ENCODE measurements around the gene ASCL4. TPM values are rescaled to one million over a fixed set of nuclear protein-coding genes. Genes with fewer than 3 reads are reported as not detected.
A peak's percentile ranks its signal among the peaks of the same experiment; 100 is the strongest.

The ASCL4 gene
- total and polyA plus RNA-seq, 2 experiments from 2014 or later = not detected

DNA sequence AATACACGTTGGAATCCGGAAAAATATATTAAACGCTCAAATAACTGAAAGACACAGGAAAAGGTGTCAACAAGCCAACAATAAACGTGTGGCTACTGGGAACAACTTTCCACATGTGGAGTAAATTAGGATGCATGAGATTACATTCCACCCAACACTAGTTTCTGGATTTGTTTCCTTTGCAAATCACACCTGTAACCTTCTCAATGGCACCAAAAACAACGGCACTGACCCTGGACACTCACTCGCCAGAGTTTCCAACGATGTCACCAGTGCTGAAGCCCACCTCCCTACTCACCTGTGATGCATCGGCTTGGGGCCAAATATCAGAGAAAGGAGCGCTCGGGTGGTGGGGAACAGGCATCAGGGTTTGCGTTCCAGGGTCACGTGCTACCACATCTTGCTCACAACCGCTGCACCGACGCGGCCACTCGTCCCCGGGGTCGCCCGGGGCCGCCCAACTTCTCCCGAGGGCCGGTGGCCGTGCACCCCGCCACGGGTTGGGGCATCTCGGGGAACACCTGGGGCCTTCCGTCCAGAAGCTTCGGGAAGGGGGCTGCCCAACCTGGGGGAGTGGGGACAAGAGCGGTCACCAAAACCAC is 14.2 kb upstream of the ASCL4 start:
- Mint-ChIP-seq H3K4me1 (peaks cover 15% of the 10 kb centered on the region; the same call in 2 of the 3 replicates), H3K9me3 (no peaks in the 10 kb centered on the region), H3K36me3 (ENCODE audit: low read depth) (peaks cover 12% of the 10 kb centered on the region), H3K4me3 (peak overlapping the region; percentile 92), H3K27me3 (ENCODE audit: insufficient read depth, low read depth, poor library complexity) (peaks cover 13% of the 10 kb centered on the region), H3K27ac (peak overlapping the region; percentile 88)
- Histone ChIP-seq H3K79me2 (replicated peaks; ENCODE audit: insufficient read depth) (peaks cover 33% of the 10 kb centered on the region), H3K27me3 (ENCODE audit: insufficient read depth) (no peaks in the 10 kb centered on the region), H3K4me1 (ENCODE audit: insufficient read depth) (peaks cover 13% of the 10 kb centered on the region), H3K4me3 (peak overlapping the region; percentile 81), H4K20me1 (replicated peaks; ENCODE audit: insufficient read depth) (peaks cover 14% of the 10 kb centered on the region), H2AFZ (peak overlapping the region; percentile 48), H3K9me2 (ENCODE audit: insufficient read depth) (no peaks in the 10 kb centered on the region), H3K36me3 (ENCODE audit: insufficient read depth) (peaks cover 17% of the 10 kb centered on the region), H3K27ac (ENCODE audit: low read depth) (peak overlapping the region; percentile 73; the same call in 1 of the 2 replicates), H3K4me2 (peak overlapping the region; percentile 82), H3F3A (replicated peaks; ENCODE audit: low read depth) (no peaks in the 10 kb centered on the region)
- TF ChIP-seq REST (IDR thresholded peaks at IDR 0.05; ENCODE audit: unreplicated experiment) (no peak), JUNB (IDR thresholded peaks at IDR 0.05; ENCODE audit: unreplicated experiment) (no peak), ZNF462 (CRISPR knock-in tag; IDR thresholded peaks at IDR 0.05) (no peak), ZNF114 (CRISPR knock-in tag; IDR thresholded peaks at IDR 0.05) (no peak), NANOG (IDR thresholded peaks at IDR 0.05; ENCODE audit: borderline replicate concordance) (no peak), ZNF331 (CRISPR knock-in tag; IDR thresholded peaks at IDR 0.05; ENCODE audit: low read depth) (no peak), EZH2 (IDR thresholded peaks at IDR 0.05; ENCODE audit: low read depth, unreplicated experiment) (no peak), CTCF (conservative IDR thresholded peaks at IDR 0.05; ENCODE audit: low read depth in 2 of 2) (no peak), EZH2phosphoT487 (IDR thresholded peaks at IDR 0.05; ENCODE audit: unreplicated experiment) (no peak), CREB1 (CRISPR knock-in tag; IDR thresholded peaks at IDR 0.05; ENCODE audit: low read depth) (no peak), STAT1 (IDR thresholded peaks at IDR 0.05; ENCODE audit: unreplicated experiment) (no peak), POLR2AphosphoS5 (IDR thresholded peaks at IDR 0.05; ENCODE audit: low read depth) (no peak)
- TF ChIP-seq, protein P1, sequence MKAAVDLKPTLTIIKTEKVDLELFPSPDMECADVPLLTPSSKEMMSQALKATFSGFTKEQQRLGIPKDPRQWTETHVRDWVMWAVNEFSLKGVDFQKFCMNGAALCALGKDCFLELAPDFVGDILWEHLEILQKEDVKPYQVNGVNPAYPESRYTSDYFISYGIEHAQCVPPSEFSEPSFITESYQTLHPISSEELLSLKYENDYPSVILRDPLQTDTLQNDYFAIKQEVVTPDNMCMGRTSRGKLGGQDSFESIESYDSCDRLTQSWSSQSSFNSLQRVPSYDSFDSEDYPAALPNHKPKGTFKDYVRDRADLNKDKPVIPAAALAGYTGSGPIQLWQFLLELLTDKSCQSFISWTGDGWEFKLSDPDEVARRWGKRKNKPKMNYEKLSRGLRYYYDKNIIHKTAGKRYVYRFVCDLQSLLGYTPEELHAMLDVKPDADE (IDR thresholded peaks at IDR 0.05) = no peak
- ATAC-seq (peak; percentile 28), DNase-seq (ENCODE audit: low spot score) (peak; percentile 71)
